ENCODE measurements around the gene FGG. TPM values are rescaled to one million over a fixed set of nuclear protein-coding genes. Genes with fewer than 3 reads are reported as not detected.
A peak's percentile ranks its signal among the peaks of the same experiment; 100 is the strongest.

The FGG gene
- total and polyA plus RNA-seq, 2 experiments from 2014 or later = not detected

GRCh38 chr4:154623436-154623835 is 11.0 kb upstream of the FGG start:
- in situ Hi-C loops (cut with MboI) = no loop called here
- no peak overlapping the region for H3K27ac ChIP-seq
- H3K36me3 ChIP-seq (ENCODE audit: low read depth) = no peaks in the 10 kb centered on the region
- peaks cover 34% of the 10 kb centered on the region for H3K27me3 ChIP-seq (replicated peaks; ENCODE audit: insufficient read depth)
- no peaks in the 10 kb centered on the region for H3F3A ChIP-seq (ENCODE audit: insufficient read depth)
- DNase-seq = no peak
- WGBS, 2 experiments (ENCODE audit: low coverage in 1 of 2, low lambda C conversion rate in 2 of 2, missing lambda C conversion rate in 2 of 2) = 40 to 48% methylated on average over 3 of the region's 3 CpGs
- H4K20me1 ChIP-seq (ENCODE audit: insufficient read depth) = no peaks in the 10 kb centered on the region
- no peaks in the 10 kb centered on the region for H3K9me2 ChIP-seq (ENCODE audit: insufficient read depth)
- H3K4me3 ChIP-seq = no peak overlapping the region
- no peak for TF ChIP-seq EZH2phosphoT487 (IDR thresholded peaks at IDR 0.05; ENCODE audit: insufficient read depth, low read depth)
- no peak for TF ChIP-seq EZH2 (IDR thresholded peaks at IDR 0.05; ENCODE audit: insufficient read depth, poor library complexity, severe bottlenecking)
- H3K4me1 ChIP-seq (ENCODE audit: insufficient read depth) = no peaks in the 10 kb centered on the region
- no peaks in the 10 kb centered on the region for H3K9me3 ChIP-seq (ENCODE audit: low read depth)
- H3K4me2 ChIP-seq (ENCODE audit: unreplicated experiment) = no peak overlapping the region
- no peak overlapping the region for H2AFZ ChIP-seq
- no peaks in the 10 kb centered on the region for H3K79me2 ChIP-seq (ENCODE audit: insufficient read depth)
- no peak overlapping the region for H3K9ac ChIP-seq

GRCh38 chr4:154622598-154622997 is 10.1 kb upstream of the FGG start:
- H3K36me3 ChIP-seq (ENCODE audit: low read depth) = no peaks in the 10 kb centered on the region
- H3F3A ChIP-seq (ENCODE audit: insufficient read depth) = no peaks in the 10 kb centered on the region
- in situ Hi-C loops (cut with MboI) = no loop called here
- H3K4me2 ChIP-seq (ENCODE audit: unreplicated experiment) = no peak overlapping the region
- no peak overlapping the region for H3K9ac ChIP-seq
- H4K20me1 ChIP-seq (ENCODE audit: insufficient read depth) = no peaks in the 10 kb centered on the region
- H3K9me2 ChIP-seq (ENCODE audit: insufficient read depth) = no peaks in the 10 kb centered on the region
- H3K27ac ChIP-seq = no peak overlapping the region
- no peak overlapping the region for H2AFZ ChIP-seq
- no peaks in the 10 kb centered on the region for H3K9me3 ChIP-seq (ENCODE audit: low read depth)
- H3K4me1 ChIP-seq (ENCODE audit: insufficient read depth) = no peaks in the 10 kb centered on the region
- TF ChIP-seq EZH2phosphoT487 (IDR thresholded peaks at IDR 0.05; ENCODE audit: insufficient read depth, low read depth) = no peak
- TF ChIP-seq EZH2 (IDR thresholded peaks at IDR 0.05; ENCODE audit: insufficient read depth, poor library complexity, severe bottlenecking) = no peak
- no peaks in the 10 kb centered on the region for H3K79me2 ChIP-seq (ENCODE audit: insufficient read depth)
- peaks cover 26% of the 10 kb centered on the region for H3K27me3 ChIP-seq (replicated peaks; ENCODE audit: insufficient read depth)
- peak; percentile 64 for DNase-seq
- no peak overlapping the region for H3K4me3 ChIP-seq

- no peaks in the 10 kb centered on the region for H3K36me3 ChIP-seq (ENCODE audit: low read depth)
- H3K27me3 ChIP-seq (replicated peaks; ENCODE audit: insufficient read depth) = peaks cover 21% of the 10 kb centered on the region; the same call in 1 of the 2 replicates
- H3K9me3 ChIP-seq (ENCODE audit: low read depth) = no peaks in the 10 kb centered on the region
- no peaks in the 10 kb centered on the region for H3K9me2 ChIP-seq (ENCODE audit: insufficient read depth)
- H3K79me2 ChIP-seq (ENCODE audit: insufficient read depth) = no peaks in the 10 kb centered on the region
- TF ChIP-seq EZH2phosphoT487 (IDR thresholded peaks at IDR 0.05; ENCODE audit: insufficient read depth, low read depth) = no peak
- TF ChIP-seq EZH2 (IDR thresholded peaks at IDR 0.05; ENCODE audit: insufficient read depth, poor library complexity, severe bottlenecking) = no peak
- no peaks in the 10 kb centered on the region for H3F3A ChIP-seq (ENCODE audit: insufficient read depth)
- no peak overlapping the region for H3K9ac ChIP-seq
- no peaks in the 10 kb centered on the region for H3K4me1 ChIP-seq (ENCODE audit: insufficient read depth)
- in situ Hi-C loops (cut with MboI) = no loop called here
- 0% methylated on average over 1 of the region's 1 CpG for WGBS, 2 experiments (ENCODE audit: low coverage in 1 of 2, low lambda C conversion rate in 2 of 2, missing lambda C conversion rate in 2 of 2)
- H2AFZ ChIP-seq = no peak overlapping the region
- no peak overlapping the region for H3K4me3 ChIP-seq
- H4K20me1 ChIP-seq (ENCODE audit: insufficient read depth) = no peaks in the 10 kb centered on the region
- no peak overlapping the region for H3K27ac ChIP-seq
- no peak for DNase-seq
- H3K4me2 ChIP-seq (ENCODE audit: unreplicated experiment) = no peak overlapping the region
Observed at GRCh38 chr4:154620111-154620510, 7.7 kb upstream of the FGG start.

- 31% methylated on average over 4 of the region's 4 CpGs for WGBS, 2 experiments (ENCODE audit: low coverage in 1 of 2, low lambda C conversion rate in 2 of 2, missing lambda C conversion rate in 2 of 2)
- peaks cover 21% of the 10 kb centered on the region; the same call in 1 of the 2 replicates for H3K27me3 ChIP-seq (replicated peaks; ENCODE audit: insufficient read depth)
- in situ Hi-C loops (cut with MboI) = no loop called here
- H3K36me3 ChIP-seq (ENCODE audit: low read depth) = no peaks in the 10 kb centered on the region
- H2AFZ ChIP-seq = no peak overlapping the region
- H3K9me2 ChIP-seq (ENCODE audit: insufficient read depth) = no peaks in the 10 kb centered on the region
- no peak overlapping the region for H3K9ac ChIP-seq
- H3K79me2 ChIP-seq (ENCODE audit: insufficient read depth) = no peaks in the 10 kb centered on the region
- no peaks in the 10 kb centered on the region for H3K4me1 ChIP-seq (ENCODE audit: insufficient read depth)
- TF ChIP-seq EZH2 (IDR thresholded peaks at IDR 0.05; ENCODE audit: insufficient read depth, poor library complexity, severe bottlenecking) = no peak
- no peak for TF ChIP-seq EZH2phosphoT487 (IDR thresholded peaks at IDR 0.05; ENCODE audit: insufficient read depth, low read depth)
- H4K20me1 ChIP-seq (ENCODE audit: insufficient read depth) = no peaks in the 10 kb centered on the region
- no peak overlapping the region for H3K4me2 ChIP-seq (ENCODE audit: unreplicated experiment)
- no peaks in the 10 kb centered on the region for H3K9me3 ChIP-seq (ENCODE audit: low read depth)
- DNase-seq = peak; percentile 63
- no peak overlapping the region for H3K4me3 ChIP-seq
- no peaks in the 10 kb centered on the region for H3F3A ChIP-seq (ENCODE audit: insufficient read depth)
- no peak overlapping the region for H3K27ac ChIP-seq
Observed at GRCh38 chr4:154618708-154619315, 6.4 kb upstream of the FGG start.

Measured in GM23248 (cell line).